Lower lobe of right lung (tissue), 2 donors: Measurements from ENCODE around the gene TMEM269. TPM values are rescaled to one million over a fixed set of nuclear protein-coding genes. Genes with fewer than 3 reads are reported as not detected.

Source experiments
- ATAC-seq, 2 donors: fragments of 200-7000 bp; cut with Tn5 transposase; one replicate each; pipeline ENCODE4 v1.9.1; 2020 to 2022; ENCODE audit warnings: mild to moderate bottlenecking in 2 of 2, moderate library complexity in 2 of 2
- DNase-seq: peaks from one replicate; pipeline ENCODE4 v3.0.0-alpha.2; 2020
- H3K27ac ChIP-seq: fragments of 200-600 bp; one replicate; pipeline ENCODE4 v1.8.0; 2022
- H3K27me3 ChIP-seq: fragments of 200-600 bp; one replicate; pipeline ENCODE4 v1.8.0; 2022; ENCODE audit warnings: low read depth
- H3K36me3 ChIP-seq: fragments of 200-600 bp; one replicate; pipeline ENCODE4 v1.8.0; 2022; ENCODE audit warnings: mild to moderate bottlenecking
- H3K4me1 ChIP-seq: fragments of 200-600 bp; one replicate; pipeline ENCODE4 v1.8.0; 2022
- H3K4me3 ChIP-seq: fragments of 200-600 bp; one replicate; pipeline ENCODE4 v1.8.0; 2022; ENCODE audit warnings: mild to moderate bottlenecking
- H3K9me3 ChIP-seq: fragments of 200-600 bp; one replicate; pipeline ENCODE4 v1.8.0; 2022
- intact Hi-C: fragments of 100-400 bp; cut with DNase I; formaldehyde crosslinking; loops from one replicate; pipeline ENCODE4 v1.11.0; 2022
- total RNA-seq: library from RNA; stranded (reverse); fragmentation: NEBNext Ultra II Directional; extraction: Animal tissue kit (Norgen Biotek cat#: 25700); gene quantifications from one replicate; pipeline ENCODE4 v1.2.1, GENCODE V29; 2021
- TF ChIP-seq, protein P1 (sequence below): fragments of 200-600 bp; IDR thresholded peaks from one replicate; pipeline ENCODE4 v1.8.0; 2022; ENCODE audit warnings: antibody characterized with exemption, mild to moderate bottlenecking
- donor health status: DM: no; HTN: yes; CAD: no; lungs with severe emphysema.

TMEM269 gene
- total RNA-seq, 1 donor from 2014 or later = not detected

- DNase-seq = no peak
- Histone ChIP-seq H3K9me3 (no peaks in the 10 kb centered on the region), H3K27me3 (no peaks in the 10 kb centered on the region), H3K4me3 (no peak overlapping the region), H3K27ac (no peak overlapping the region), H3K36me3 (peaks cover 62% of the 10 kb centered on the region), H3K4me1 (peaks cover 6% of the 10 kb centered on the region)
- ATAC-seq = no peak
- intact Hi-C loops = no loop called here
- TF ChIP-seq, protein P1, sequence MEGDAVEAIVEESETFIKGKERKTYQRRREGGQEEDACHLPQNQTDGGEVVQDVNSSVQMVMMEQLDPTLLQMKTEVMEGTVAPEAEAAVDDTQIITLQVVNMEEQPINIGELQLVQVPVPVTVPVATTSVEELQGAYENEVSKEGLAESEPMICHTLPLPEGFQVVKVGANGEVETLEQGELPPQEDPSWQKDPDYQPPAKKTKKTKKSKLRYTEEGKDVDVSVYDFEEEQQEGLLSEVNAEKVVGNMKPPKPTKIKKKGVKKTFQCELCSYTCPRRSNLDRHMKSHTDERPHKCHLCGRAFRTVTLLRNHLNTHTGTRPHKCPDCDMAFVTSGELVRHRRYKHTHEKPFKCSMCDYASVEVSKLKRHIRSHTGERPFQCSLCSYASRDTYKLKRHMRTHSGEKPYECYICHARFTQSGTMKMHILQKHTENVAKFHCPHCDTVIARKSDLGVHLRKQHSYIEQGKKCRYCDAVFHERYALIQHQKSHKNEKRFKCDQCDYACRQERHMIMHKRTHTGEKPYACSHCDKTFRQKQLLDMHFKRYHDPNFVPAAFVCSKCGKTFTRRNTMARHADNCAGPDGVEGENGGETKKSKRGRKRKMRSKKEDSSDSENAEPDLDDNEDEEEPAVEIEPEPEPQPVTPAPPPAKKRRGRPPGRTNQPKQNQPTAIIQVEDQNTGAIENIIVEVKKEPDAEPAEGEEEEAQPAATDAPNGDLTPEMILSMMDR = no peak
Measured at GRCh38 chr1:42780176-42780575, 4.6 kb upstream of the TMEM269 start.

GRCh38 chr1:42783092-42783491 lies 1.7 kb upstream of the TMEM269 start:
- no peak overlapping the region for H3K27ac ChIP-seq
- H3K4me1 ChIP-seq = peaks cover 10% of the 10 kb centered on the region
- no peak overlapping the region for H3K4me3 ChIP-seq
- H3K36me3 ChIP-seq = peaks cover 33% of the 10 kb centered on the region
- DNase-seq (no peak), ATAC-seq (no peak)
- no peaks in the 10 kb centered on the region for H3K9me3 ChIP-seq
- peaks cover 5% of the 10 kb centered on the region for H3K27me3 ChIP-seq
- TF ChIP-seq, protein P1 = no peak
- intact Hi-C loops = no loop called here

DNA sequence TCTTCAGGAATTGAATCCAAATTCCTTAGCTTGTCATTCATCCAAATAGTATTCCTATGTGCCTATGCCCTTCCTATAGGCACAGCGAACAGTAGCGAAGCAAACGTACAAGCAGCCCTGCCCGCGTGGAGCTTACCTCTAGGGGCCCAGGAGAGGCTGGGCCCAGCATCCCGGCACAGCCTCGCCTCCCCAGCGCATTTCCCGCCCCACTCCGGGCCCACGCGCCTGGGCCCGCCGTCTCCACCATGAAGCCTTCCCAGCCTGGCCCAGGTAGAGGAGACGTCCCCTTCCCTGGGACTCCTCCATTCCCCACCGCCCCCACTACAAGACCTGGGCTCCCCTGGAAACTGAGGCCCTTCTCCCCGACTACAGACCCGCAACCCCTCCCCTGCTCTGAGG lies 245 bp upstream of the TMEM269 start:
- ATAC-seq (peak; percentile 16 to 17), DNase-seq (no peak)
- H3K27ac ChIP-seq = no peak overlapping the region
- peaks cover 5% of the 10 kb centered on the region for H3K27me3 ChIP-seq
- H3K4me3 ChIP-seq = peak overlapping the region; percentile 50
- TF ChIP-seq, protein P1 = no peak
- peaks cover 10% of the 10 kb centered on the region for H3K4me1 ChIP-seq
- peaks cover 20% of the 10 kb centered on the region for H3K36me3 ChIP-seq
- intact Hi-C loops = no loop called here
- no peaks in the 10 kb centered on the region for H3K9me3 ChIP-seq

- Histone ChIP-seq H3K27me3 (peaks cover 5% of the 10 kb centered on the region), H3K27ac (no peak overlapping the region), H3K4me1 (peaks cover 10% of the 10 kb centered on the region), H3K9me3 (no peaks in the 10 kb centered on the region), H3K4me3 (no peak overlapping the region), H3K36me3 (peaks cover 8% of the 10 kb centered on the region)
- ATAC-seq = no peak
- intact Hi-C loops = no loop called here
- TF ChIP-seq, protein P1 = no peak
- no peak for DNase-seq
Measured at GRCh38 chr1:42786097-42786496, 1.3 kb downstream of the TMEM269 start.

- DNase-seq (no peak), ATAC-seq (no peak)
- H3K4me3 ChIP-seq = no peak overlapping the region
- H3K9me3 ChIP-seq = no peaks in the 10 kb centered on the region
- H3K36me3 ChIP-seq = no peaks in the 10 kb centered on the region
- H3K4me1 ChIP-seq = peaks cover 10% of the 10 kb centered on the region
- peaks cover 5% of the 10 kb centered on the region for H3K27me3 ChIP-seq
- intact Hi-C loops = no loop called here
- TF ChIP-seq, protein P1 = no peak
- no peak overlapping the region for H3K27ac ChIP-seq
Measured at GRCh38 chr1:42788021-42788420, 3.2 kb downstream of the TMEM269 start.

DNA sequence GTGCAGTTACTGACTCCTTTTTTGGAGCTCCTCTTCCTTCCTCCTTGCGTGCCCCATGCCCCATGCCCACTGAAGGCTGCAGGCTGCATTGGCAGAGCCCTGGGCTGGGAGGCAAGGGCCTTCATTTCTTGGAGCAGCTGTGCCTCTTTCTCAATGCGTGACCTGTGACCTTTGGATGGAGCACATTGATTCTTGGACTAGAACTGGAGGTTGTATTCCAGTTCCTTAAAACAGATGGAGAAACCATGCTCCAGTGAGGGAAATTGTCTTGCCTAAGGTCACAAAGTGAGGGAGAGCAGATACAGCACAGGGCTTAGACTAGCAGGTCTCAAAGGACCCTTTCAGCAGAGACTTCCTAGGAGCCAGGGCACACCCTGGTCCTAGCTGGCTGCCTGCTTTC lies 9.0 kb downstream of the TMEM269 start:
- TF ChIP-seq, protein P1 = no peak
- Histone ChIP-seq H3K27me3 (no peaks in the 10 kb centered on the region), H3K27ac (no peak overlapping the region), H3K4me3 (no peak overlapping the region), H3K36me3 (no peaks in the 10 kb centered on the region), H3K9me3 (no peaks in the 10 kb centered on the region), H3K4me1 (no peaks in the 10 kb centered on the region)
- ATAC-seq = peak; percentile 16 to 21
- intact Hi-C loops = no loop called here
- DNase-seq = no peak
